Peyer's patch (tissue), 4 donors: Measurements from ENCODE around the gene ITGAL.

Experiments
- POLR2A ChIP-seq, 2 donors: fragments of 450-650 bp; IDR thresholded peaks; one replicate each; pipeline ENCODE4 v1.5.1; 2017; ENCODE audit warnings: antibody characterized with exemption in 2 of 2, mild to moderate bottlenecking in 2 of 2, moderate library complexity in 2 of 2
- TF ChIP-seq, protein P1 (sequence below), 6 experiments: fragments of 450-650 bp in 4 of 6; fragments of 200-600 bp in 2 of 6; sonication (generic) in 1 of 6; IDR thresholded peaks; one replicate each; pipeline ENCODE4 v1.5.1; 2017 to 2019; ENCODE audit warnings: antibody characterized with exemption in 6 of 6, mild to moderate bottlenecking in 3 of 6, moderate library complexity in 1 of 6

- TF ChIP-seq POLR2A (IDR thresholded peaks at IDR 0.05), result no peak
- TF ChIP-seq, protein P1, sequence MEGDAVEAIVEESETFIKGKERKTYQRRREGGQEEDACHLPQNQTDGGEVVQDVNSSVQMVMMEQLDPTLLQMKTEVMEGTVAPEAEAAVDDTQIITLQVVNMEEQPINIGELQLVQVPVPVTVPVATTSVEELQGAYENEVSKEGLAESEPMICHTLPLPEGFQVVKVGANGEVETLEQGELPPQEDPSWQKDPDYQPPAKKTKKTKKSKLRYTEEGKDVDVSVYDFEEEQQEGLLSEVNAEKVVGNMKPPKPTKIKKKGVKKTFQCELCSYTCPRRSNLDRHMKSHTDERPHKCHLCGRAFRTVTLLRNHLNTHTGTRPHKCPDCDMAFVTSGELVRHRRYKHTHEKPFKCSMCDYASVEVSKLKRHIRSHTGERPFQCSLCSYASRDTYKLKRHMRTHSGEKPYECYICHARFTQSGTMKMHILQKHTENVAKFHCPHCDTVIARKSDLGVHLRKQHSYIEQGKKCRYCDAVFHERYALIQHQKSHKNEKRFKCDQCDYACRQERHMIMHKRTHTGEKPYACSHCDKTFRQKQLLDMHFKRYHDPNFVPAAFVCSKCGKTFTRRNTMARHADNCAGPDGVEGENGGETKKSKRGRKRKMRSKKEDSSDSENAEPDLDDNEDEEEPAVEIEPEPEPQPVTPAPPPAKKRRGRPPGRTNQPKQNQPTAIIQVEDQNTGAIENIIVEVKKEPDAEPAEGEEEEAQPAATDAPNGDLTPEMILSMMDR (IDR thresholded peaks at IDR 0.05), result no peak
Observed at GRCh38 chr16:30519120-30520049, 46.8 kb downstream of the ITGAL start.
